Measurements from ENCODE around the gene NFATC1.

- TF ChIP-seq, protein P1, sequence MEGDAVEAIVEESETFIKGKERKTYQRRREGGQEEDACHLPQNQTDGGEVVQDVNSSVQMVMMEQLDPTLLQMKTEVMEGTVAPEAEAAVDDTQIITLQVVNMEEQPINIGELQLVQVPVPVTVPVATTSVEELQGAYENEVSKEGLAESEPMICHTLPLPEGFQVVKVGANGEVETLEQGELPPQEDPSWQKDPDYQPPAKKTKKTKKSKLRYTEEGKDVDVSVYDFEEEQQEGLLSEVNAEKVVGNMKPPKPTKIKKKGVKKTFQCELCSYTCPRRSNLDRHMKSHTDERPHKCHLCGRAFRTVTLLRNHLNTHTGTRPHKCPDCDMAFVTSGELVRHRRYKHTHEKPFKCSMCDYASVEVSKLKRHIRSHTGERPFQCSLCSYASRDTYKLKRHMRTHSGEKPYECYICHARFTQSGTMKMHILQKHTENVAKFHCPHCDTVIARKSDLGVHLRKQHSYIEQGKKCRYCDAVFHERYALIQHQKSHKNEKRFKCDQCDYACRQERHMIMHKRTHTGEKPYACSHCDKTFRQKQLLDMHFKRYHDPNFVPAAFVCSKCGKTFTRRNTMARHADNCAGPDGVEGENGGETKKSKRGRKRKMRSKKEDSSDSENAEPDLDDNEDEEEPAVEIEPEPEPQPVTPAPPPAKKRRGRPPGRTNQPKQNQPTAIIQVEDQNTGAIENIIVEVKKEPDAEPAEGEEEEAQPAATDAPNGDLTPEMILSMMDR (IDR thresholded peaks at IDR 0.05; ENCODE audit: poor library complexity, severe bottlenecking), result no peak
- TF ChIP-seq REST (IDR thresholded peaks at IDR 0.05; ENCODE audit: borderline replicate concordance) (no peak), EP300 (conservative IDR thresholded peaks at IDR 0.05; ENCODE audit: poor library complexity, severe bottlenecking) (no peak), EZH2 (IDR thresholded peaks at IDR 0.05; ENCODE audit: borderline replicate concordance, insufficient read depth, low read length, poor library complexity, severe bottlenecking) (no peak), RAD21 (conservative IDR thresholded peaks at IDR 0.05) (no peak), POLR2AphosphoS5 (IDR thresholded peaks at IDR 0.05) (no peak), TAF1 (IDR thresholded peaks at IDR 0.05; ENCODE audit: low read depth) (no peak), MXI1 (conservative IDR thresholded peaks at IDR 0.05; ENCODE audit: poor library complexity, severe bottlenecking) (no peak), SMC3 (conservative IDR thresholded peaks at IDR 0.05; ENCODE audit: poor library complexity) (no peak)
These were observed 5.9 kb downstream of the NFATC1 start for GRCh38 chr18:79401494-79402208.
